Effector memory CD4-positive, alpha-beta T cell (primary cell): Measurements from ENCODE around the gene FKBP3.
A peak's percentile ranks its signal among the peaks of the same experiment; 100 is the strongest.
"Not testable (repeated sequence)": the region's sequence is repeated elsewhere in the genome, so short reads cannot be mapped to it uniquely, and the experiment has no call there.

Experiments
- DNase-seq, 3 donors: peaks; one replicate each; pipeline ENCODE4 v3.0.0-alpha.2; 2020
- H3K27ac ChIP-seq: 2 replicates; pipeline ENCODE4 v1.7.0; 2013; ENCODE audit warnings: mild to moderate bottlenecking, low read length, moderate library complexity; ENCODE audit not compliant: insufficient read depth, poor library complexity, severe bottlenecking
- H3K27me3 ChIP-seq: replicated peaks from 2 replicates; pipeline ENCODE4 v1.7.0; 2013; ENCODE audit warnings: mild to moderate bottlenecking, low read length; ENCODE audit not compliant: insufficient read depth, control insufficient read depth, poor library complexity, severe bottlenecking
- H3K36me3 ChIP-seq: 2 replicates; pipeline ENCODE4 v1.7.0; 2013; ENCODE audit warnings: mild to moderate bottlenecking, low read length, moderate library complexity; ENCODE audit not compliant: control insufficient read depth, insufficient read depth
- H3K4me1 ChIP-seq: 2 replicates; pipeline ENCODE4 v1.7.0; 2013; ENCODE audit warnings: low read length, mild to moderate bottlenecking; ENCODE audit not compliant: control insufficient read depth, insufficient read depth, poor library complexity, severe bottlenecking
- H3K4me3 ChIP-seq: 2 replicates; pipeline ENCODE4 v1.7.0; 2013; ENCODE audit warnings: low read length, low read depth, mild to moderate bottlenecking; ENCODE audit not compliant: insufficient read depth, poor library complexity, severe bottlenecking
- H3K9me3 ChIP-seq: 2 replicates; pipeline ENCODE4 v1.7.0; 2013; ENCODE audit warnings: mild to moderate bottlenecking, low read length, moderate library complexity; ENCODE audit not compliant: control insufficient read depth

Gene FKBP3

GRCh38 chr14:45142083-45142482, 7.8 kb upstream of the FKBP3 start:
- not testable (repeated sequence) for H3K4me1 ChIP-seq, H3K27me3 ChIP-seq, DNase-seq, H3K27ac ChIP-seq, H3K36me3 ChIP-seq, H3K4me3 ChIP-seq, H3K9me3 ChIP-seq

GRCh38 chr14:45140661-45141187, 6.4 kb upstream of the FKBP3 start:
- H3K27ac ChIP-seq: no peak overlapping the region
- H3K9me3 ChIP-seq: no peaks in the 10 kb centered on the region
- H3K4me1 ChIP-seq: peaks cover 9% of the 10 kb centered on the region
- no peak overlapping the region for H3K4me3 ChIP-seq
- no peaks in the 10 kb centered on the region for H3K36me3 ChIP-seq
- DNase-seq: no peak
- H3K27me3 ChIP-seq: no peaks in the 10 kb centered on the region

- H3K27ac ChIP-seq: peak overlapping the region; percentile 76
- H3K36me3 ChIP-seq: no peaks in the 10 kb centered on the region
- H3K27me3 ChIP-seq: no peaks in the 10 kb centered on the region
- DNase-seq: no peak
- peak overlapping the region; percentile 91 for H3K4me3 ChIP-seq
- peaks cover 9% of the 10 kb centered on the region for H3K4me1 ChIP-seq
- no peaks in the 10 kb centered on the region for H3K9me3 ChIP-seq
Measured at GRCh38 chr14:45136399-45136798, 2.1 kb upstream of the FKBP3 start.

- no peaks in the 10 kb centered on the region for H3K36me3 ChIP-seq
- H3K9me3 ChIP-seq: no peaks in the 10 kb centered on the region
- peak within 1 kb of the TSS; percentile 76 for H3K27ac ChIP-seq
- H3K4me3 ChIP-seq: peak within 1 kb of the TSS; percentile 95
- peaks cover 9% of the 10 kb centered on the region for H3K4me1 ChIP-seq
- peak; percentile 75 to 85 (median 82) for DNase-seq
- H3K27me3 ChIP-seq: no peaks in the 10 kb centered on the region
Measured at GRCh38 chr14:45135659-45136395, 1.5 kb upstream of the FKBP3 start, which contains the start of gene FANCM. Gene FANCM, plus strand, starts transcription at chr14:45135930. Its CDS starts 102 bp downstream, at chr14:45136032.

- Histone ChIP-seq H3K36me3 (no peaks in the 10 kb centered on the region), H3K27ac (peak overlapping the region; percentile 76), H3K27me3 (no peaks in the 10 kb centered on the region), H3K9me3 (no peaks in the 10 kb centered on the region), H3K4me1 (peaks cover 9% of the 10 kb centered on the region), H3K4me3 (peak overlapping the region; percentile 95)
- peak in 1 of 3 donors; percentile 1 for DNase-seq
Measured at GRCh38 chr14:45135156-45135555, 875 bp upstream of the FKBP3 start.

GRCh38 chr14:45133683-45134050, 614 bp downstream of the FKBP3 start:
- Histone ChIP-seq H3K4me1 (peaks cover 9% of the 10 kb centered on the region), H3K27ac (peak overlapping the region; percentile 83), H3K27me3 (no peaks in the 10 kb centered on the region), H3K4me3 (peak overlapping the region; percentile 95), H3K9me3 (no peaks in the 10 kb centered on the region), H3K36me3 (peaks cover 5% of the 10 kb centered on the region)
- no peak for DNase-seq

GRCh38 chr14:45128963-45129629, 5.2 kb downstream of the FKBP3 start:
- no peak overlapping the region for H3K27ac ChIP-seq
- no peak overlapping the region for H3K4me3 ChIP-seq
- no peaks in the 10 kb centered on the region for H3K4me1 ChIP-seq
- peaks cover 8% of the 10 kb centered on the region for H3K36me3 ChIP-seq
- no peaks in the 10 kb centered on the region for H3K27me3 ChIP-seq
- no peaks in the 10 kb centered on the region for H3K9me3 ChIP-seq
- DNase-seq: no peak

- no peaks in the 10 kb centered on the region for H3K27me3 ChIP-seq
- peaks cover 15% of the 10 kb centered on the region for H3K36me3 ChIP-seq
Measured at GRCh38 chr14:45125754-45126153, 8.5 kb downstream of the FKBP3 start.

GRCh38 chr14:45123271-45123670, 11.0 kb downstream of the FKBP3 start:
- no peak for DNase-seq
- no peak overlapping the region for H3K27ac ChIP-seq
- no peak overlapping the region for H3K4me3 ChIP-seq
- no peaks in the 10 kb centered on the region for H3K27me3 ChIP-seq
- no peaks in the 10 kb centered on the region for H3K9me3 ChIP-seq
- H3K36me3 ChIP-seq: peaks cover 21% of the 10 kb centered on the region
- H3K4me1 ChIP-seq: no peaks in the 10 kb centered on the region

More at GRCh38 chr14:45125754-45126153, 8.5 kb downstream of the FKBP3 start:
- no peaks in the 10 kb centered on the region for H3K9me3 ChIP-seq
- no peak overlapping the region for H3K27ac ChIP-seq
- no peak overlapping the region for H3K4me3 ChIP-seq
- H3K4me1 ChIP-seq: no peaks in the 10 kb centered on the region
- DNase-seq: no peak

- no peaks in the 10 kb centered on the region for H3K4me1 ChIP-seq
- no peaks in the 10 kb centered on the region for H3K27me3 ChIP-seq
- H3K36me3 ChIP-seq: peaks cover 39% of the 10 kb centered on the region
- no peak overlapping the region for H3K4me3 ChIP-seq
- H3K27ac ChIP-seq: no peak overlapping the region
- H3K9me3 ChIP-seq: no peaks in the 10 kb centered on the region
- no peak for DNase-seq
Measured at GRCh38 chr14:45120096-45120495, 14.2 kb downstream of the FKBP3 start.
